ENCODE results near the gene NTNG1. TPM values are rescaled to one million over a fixed set of nuclear protein-coding genes. Genes with fewer than 3 reads are reported as not detected.

Gene NTNG1
- total and polyA plus RNA-seq, 2 of the 4 experiments (the other 2 are of a cell fraction) = 1.2 to 2.3 TPM

DNA sequence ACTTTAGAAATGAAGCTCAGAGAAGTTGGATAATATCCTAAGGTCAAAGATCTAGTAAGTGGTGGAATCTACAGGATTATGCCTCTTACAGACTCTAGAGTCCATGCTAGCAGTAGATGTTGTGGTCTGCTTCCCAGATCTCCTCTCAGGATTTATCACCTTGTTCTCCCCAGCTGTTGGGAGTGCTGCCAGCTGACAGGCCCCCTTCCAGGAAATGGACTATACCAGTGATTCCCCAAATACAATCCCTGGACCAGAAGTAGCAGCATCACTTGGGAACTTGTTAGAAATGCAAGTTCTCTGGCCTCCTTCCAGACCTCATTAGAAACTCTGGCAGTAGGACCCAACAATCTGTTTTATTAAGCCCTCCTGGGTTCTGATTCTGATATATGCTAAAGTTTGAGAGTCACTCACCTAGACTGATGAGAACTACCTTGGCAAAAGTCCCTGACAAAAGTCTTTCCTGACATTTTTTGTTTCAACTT is 24.5 kb upstream of the NTNG1 start:
- Histone ChIP-seq H2AFZ (replicated peaks; ENCODE audit: low read length, poor library complexity) (no peak overlapping the region), H2AK5ac (ENCODE audit: low read depth, low read length) (no peak overlapping the region), H3K27me3 (ENCODE audit: control insufficient read depth, insufficient read depth, low read length) (no peaks in the 10 kb centered on the region), H3K4me1 (ENCODE audit: control insufficient read depth, insufficient read depth, low read length) (no peaks in the 10 kb centered on the region), H2AK9ac (replicated peaks; ENCODE audit: low read depth, low read length, poor library complexity) (no peak overlapping the region), H3K18ac (ENCODE audit: low read depth, low read length) (no peak overlapping the region), H3K4me3 (ENCODE audit: insufficient read depth, low read depth, low read length) (no peak overlapping the region), H3K56ac (ENCODE audit: extremely low read depth, insufficient read depth, low read length) (no peak overlapping the region), H3K14ac (replicated peaks; ENCODE audit: low read depth, low read length) (no peak overlapping the region), H2BK5ac (ENCODE audit: low read depth, low read length, poor library complexity, severe bottlenecking) (no peak overlapping the region), H3K36me3 (ENCODE audit: control insufficient read depth, insufficient read depth, low read length) (no peaks in the 10 kb centered on the region), H3K27ac (ENCODE audit: insufficient read depth, low read length) (no peak overlapping the region), H2BK20ac (ENCODE audit: low read depth, low read length) (no peak overlapping the region), H3K9ac (ENCODE audit: low read depth, low read length) (no peak overlapping the region), H2BK120ac (ENCODE audit: low read depth, low read length) (no peak overlapping the region), H4K8ac (ENCODE audit: low read depth in 2 of 2, low read length in 2 of 2) (no peak overlapping the region), H4K5ac (ENCODE audit: low read depth, low read length) (no peak overlapping the region), H4K91ac (ENCODE audit: insufficient read depth, low read depth, low read length) (no peak overlapping the region), H3K23ac (ENCODE audit: low read depth, low read length) (no peak overlapping the region), H3K9me1 (ENCODE audit: insufficient read depth, low read length) (no peaks in the 10 kb centered on the region), H3K79me1 (ENCODE audit: low read depth in 1 of 2, low read length in 2 of 2) (no peaks in the 10 kb centered on the region), H3K9me3 (ENCODE audit: control insufficient read depth, insufficient read depth, low read length) (no peaks in the 10 kb centered on the region), H4K20me1 (ENCODE audit: insufficient read depth, low read length) (no peaks in the 10 kb centered on the region), H2BK15ac (ENCODE audit: low read depth, low read length) (no peak overlapping the region), H3K4me2 (ENCODE audit: low read depth, low read length) (no peak overlapping the region), H3K4ac (ENCODE audit: low read depth, low read length) (no peak overlapping the region)
- BruUV-seq (replicated peaks) = no TSS peak
- DNase-seq (no peak), ATAC-seq (ENCODE audit: low read depth) (no peak)
- ChIA-PET CTCF (no interaction called here), POLR2A (ENCODE audit: unreplicated experiment) (no interaction called here)
- TF ChIP-seq MAZ (IDR thresholded peaks at IDR 0.05; ENCODE audit: borderline replicate concordance, low read depth, low read length) (no peak), FOS (IDR thresholded peaks at IDR 0.05; ENCODE audit: low read depth, low read length) (no peak), RFX5 (IDR thresholded peaks at IDR 0.05; ENCODE audit: low read depth, low read length) (no peak), RAD21 (IDR thresholded peaks at IDR 0.05; ENCODE audit: low read length) (no peak), CHD1 (IDR thresholded peaks at IDR 0.05; ENCODE audit: low read depth, low read length) (no peak), MXI1 (IDR thresholded peaks at IDR 0.05; ENCODE audit: borderline replicate concordance, low read depth, low read length) (no peak)
- in situ Hi-C loops (cut with MboI; ENCODE audit: low sequenced_read_pairs) = no loop called here
- dilution Hi-C loops (cut with HindIII; ENCODE audit: low sequenced_read_pairs, unreplicated experiment) = no loop called here
- intact Hi-C loops (cut with micrococcal nuclease) = no loop called here

Measured in IMR-90 (cell line).